OCI-LY3 (cell line): ENCODE results near the gene CNTN5.

Experiments used
- H2AFZ ChIP-seq: fragments of 200-600, 300-600 bp; shearing (Covaris generic); 2 replicates; pipeline ENCODE4 v1.6.0; 2014; ENCODE audit warnings: antibody characterized with exemption, low read depth, low read length
- H3K27ac ChIP-seq: fragments of 200-600, 300-600 bp; sonication (generic); 2 replicates; pipeline ENCODE4 v1.5.1; 2014; ENCODE audit warnings: mild to moderate bottlenecking, low read length, moderate library complexity, mixed read lengths
- H3K27me3 ChIP-seq: fragments of 200-600, 300-600 bp; sonication (generic); 2 replicates; pipeline ENCODE4 v1.6.1; 2014; ENCODE audit warnings: low read depth, low read length, mixed read lengths
- H3K36me3 ChIP-seq: fragments of 200-600, 300-600 bp; sonication (generic); replicated peaks from 2 replicates; pipeline ENCODE3; 2014; ENCODE audit warnings: low read depth, low read length, mixed read lengths
- H3K4me1 ChIP-seq: fragments of 300-600, 200-600 bp; sonication (generic); 2 replicates; pipeline ENCODE4 v1.6.1; 2014; ENCODE audit warnings: low read length, mixed read lengths
- H3K4me2 ChIP-seq: fragments of 200-600, 300-600 bp; sonication (generic); 2 replicates; pipeline ENCODE4 v1.6.1; 2014; ENCODE audit warnings: low read length, mixed read lengths
- H3K4me3 ChIP-seq: fragments of 300-600, 200-600 bp; sonication (generic); 2 replicates; pipeline ENCODE4 v1.5.1; 2014; ENCODE audit warnings: antibody characterized with exemption, mild to moderate bottlenecking, low read length, moderate library complexity
- H3K79me2 ChIP-seq: fragments of 300-600, 200-600 bp; shearing (Covaris generic); 2 replicates; pipeline ENCODE4 v1.6.1; 2014; ENCODE audit warnings: mild to moderate bottlenecking, low read length, mixed read lengths
- H3K9ac ChIP-seq: fragments of 300-600, 200-600 bp; shearing (Covaris generic); 2 replicates; pipeline ENCODE4 v1.6.0; 2014; ENCODE audit warnings: mild to moderate bottlenecking, low read length, moderate library complexity
- H3K9me3 ChIP-seq: fragments of 200-600, 300-600 bp; shearing (Covaris generic); 2 replicates; pipeline ENCODE4 v1.6.1; 2014; ENCODE audit warnings: low read length, mixed read lengths; ENCODE audit not compliant: insufficient read depth
- H4K20me1 ChIP-seq: fragments of 200-600, 300-600 bp; sonication (generic); 2 replicates; pipeline ENCODE4 v1.6.1; 2016; ENCODE audit warnings: low read length, mixed read lengths; ENCODE audit not compliant: insufficient read depth
- EZH2phosphoT487 ChIP-seq: fragments of 200-600 bp; shearing (Covaris generic); IDR thresholded peaks from 2 replicates; pipeline ENCODE4 v1.6.1; 2018; ENCODE audit warnings: antibody characterized with exemption, mixed run types, low read depth
- TF ChIP-seq, protein P1 (sequence below): fragments of 200-600, 300-600 bp; sonication (generic); IDR thresholded peaks from 2 replicates; pipeline ENCODE4 v1.5.1; 2014; ENCODE audit warnings: antibody characterized with exemption, low read length, low read depth

The CNTN5 gene

DNA sequence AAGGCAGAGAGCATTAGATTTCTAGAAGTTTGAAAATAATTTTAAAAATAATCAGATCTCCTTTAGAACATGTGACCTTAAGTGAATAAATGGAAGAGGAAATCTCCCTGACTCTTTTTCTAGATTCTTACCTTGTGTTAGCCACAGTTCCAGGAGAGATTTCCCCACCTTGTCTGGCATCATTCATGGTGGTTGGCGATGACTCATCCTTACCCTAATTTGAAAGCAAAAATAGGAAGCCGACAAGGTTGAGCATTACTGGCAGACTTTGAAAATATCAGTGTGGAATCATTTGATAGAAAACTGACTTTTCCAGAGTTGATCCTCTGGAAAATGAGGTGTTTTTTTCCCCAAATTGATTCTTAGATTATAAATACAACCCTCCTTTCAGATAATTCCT is 48.1 kb downstream of the CNTN5 start:
- no peak for TF ChIP-seq EZH2phosphoT487
- TF ChIP-seq, protein P1, sequence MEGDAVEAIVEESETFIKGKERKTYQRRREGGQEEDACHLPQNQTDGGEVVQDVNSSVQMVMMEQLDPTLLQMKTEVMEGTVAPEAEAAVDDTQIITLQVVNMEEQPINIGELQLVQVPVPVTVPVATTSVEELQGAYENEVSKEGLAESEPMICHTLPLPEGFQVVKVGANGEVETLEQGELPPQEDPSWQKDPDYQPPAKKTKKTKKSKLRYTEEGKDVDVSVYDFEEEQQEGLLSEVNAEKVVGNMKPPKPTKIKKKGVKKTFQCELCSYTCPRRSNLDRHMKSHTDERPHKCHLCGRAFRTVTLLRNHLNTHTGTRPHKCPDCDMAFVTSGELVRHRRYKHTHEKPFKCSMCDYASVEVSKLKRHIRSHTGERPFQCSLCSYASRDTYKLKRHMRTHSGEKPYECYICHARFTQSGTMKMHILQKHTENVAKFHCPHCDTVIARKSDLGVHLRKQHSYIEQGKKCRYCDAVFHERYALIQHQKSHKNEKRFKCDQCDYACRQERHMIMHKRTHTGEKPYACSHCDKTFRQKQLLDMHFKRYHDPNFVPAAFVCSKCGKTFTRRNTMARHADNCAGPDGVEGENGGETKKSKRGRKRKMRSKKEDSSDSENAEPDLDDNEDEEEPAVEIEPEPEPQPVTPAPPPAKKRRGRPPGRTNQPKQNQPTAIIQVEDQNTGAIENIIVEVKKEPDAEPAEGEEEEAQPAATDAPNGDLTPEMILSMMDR: no peak
- H3K4me2 ChIP-seq: peak overlapping the region; percentile 67
- no peaks in the 10 kb centered on the region for H4K20me1 ChIP-seq
- no peak overlapping the region for H3K27ac ChIP-seq
- H3K4me1 ChIP-seq: peaks cover 20% of the 10 kb centered on the region
- no peaks in the 10 kb centered on the region for H3K27me3 ChIP-seq
- no peak overlapping the region for H3K9ac ChIP-seq
- H2AFZ ChIP-seq: no peak overlapping the region
- H3K36me3 ChIP-seq: no peaks in the 10 kb centered on the region
- H3K79me2 ChIP-seq: no peaks in the 10 kb centered on the region
- no peak overlapping the region for H3K4me3 ChIP-seq
- no peaks in the 10 kb centered on the region for H3K9me3 ChIP-seq

DNA sequence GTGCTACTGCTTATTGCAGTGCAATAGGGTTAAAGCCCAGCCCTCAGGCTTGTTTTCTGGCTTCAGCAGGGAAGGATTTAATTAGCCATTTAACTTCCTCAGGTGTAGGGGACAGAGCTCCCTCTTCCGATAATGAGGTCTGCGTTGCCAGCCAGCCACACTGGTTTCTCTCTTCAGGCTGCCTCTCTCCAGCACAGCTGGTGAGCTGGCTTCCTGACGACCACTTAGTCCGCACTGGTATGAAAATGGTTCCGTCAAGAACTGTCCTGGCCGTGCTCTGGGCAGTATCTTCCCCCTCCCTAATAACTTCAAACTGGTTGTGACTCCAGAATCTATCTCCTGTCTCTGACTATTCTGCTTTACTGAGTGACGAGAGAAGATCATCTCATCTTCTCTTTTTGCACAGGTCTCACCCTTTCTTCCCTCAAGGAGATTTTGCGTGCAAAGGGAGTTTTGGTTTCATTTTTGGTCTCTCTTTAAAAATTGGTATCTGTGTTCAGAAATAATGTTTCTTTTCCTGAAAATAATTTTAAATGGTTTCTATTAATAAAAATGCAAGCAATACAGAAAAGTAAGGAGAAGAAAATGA is 49.2 kb downstream of the CNTN5 start:
- TF ChIP-seq, protein P1: peak; percentile 16; the same call in 1 of the 2 replicates
- TF ChIP-seq EZH2phosphoT487: no peak
- Histone ChIP-seq H3K4me2 (peak overlapping the region; percentile 67), H3K4me1 (peaks cover 20% of the 10 kb centered on the region), H3K36me3 (no peaks in the 10 kb centered on the region), H3K79me2 (no peaks in the 10 kb centered on the region), H2AFZ (peak overlapping the region; percentile 74; the same call in 1 of the 2 replicates), H3K27me3 (no peaks in the 10 kb centered on the region), H4K20me1 (no peaks in the 10 kb centered on the region), H3K9ac (peak overlapping the region; percentile 38), H3K9me3 (no peaks in the 10 kb centered on the region), H3K27ac (no peak overlapping the region), H3K4me3 (peak overlapping the region; percentile 73)

DNA sequence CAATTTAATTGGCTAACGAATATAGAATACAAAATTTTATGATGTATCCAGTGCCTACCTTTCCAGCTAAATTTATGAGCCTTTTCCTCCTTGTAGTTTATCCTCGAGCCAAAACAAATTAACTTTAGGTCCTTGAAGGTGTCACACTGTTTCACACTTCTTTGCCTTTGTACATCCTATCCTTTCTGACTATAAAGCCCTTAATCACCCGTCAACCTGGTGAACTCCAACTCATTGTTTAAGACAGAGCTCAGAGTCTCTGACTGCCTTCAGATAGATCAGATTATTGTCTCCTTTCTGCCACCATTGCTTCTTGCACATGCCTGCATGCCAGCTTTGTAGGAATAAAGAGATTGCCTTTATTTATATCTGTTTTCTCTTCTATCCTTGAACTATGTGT is 58.8 kb downstream of the CNTN5 start:
- Histone ChIP-seq H3K27ac (no peak overlapping the region), H3K4me2 (no peak overlapping the region), H3K4me3 (no peak overlapping the region), H3K36me3 (no peaks in the 10 kb centered on the region), H3K79me2 (no peaks in the 10 kb centered on the region), H2AFZ (no peak overlapping the region), H3K27me3 (no peaks in the 10 kb centered on the region), H4K20me1 (no peaks in the 10 kb centered on the region), H3K9me3 (no peaks in the 10 kb centered on the region), H3K9ac (no peak overlapping the region), H3K4me1 (no peaks in the 10 kb centered on the region)
- no peak for TF ChIP-seq EZH2phosphoT487
- TF ChIP-seq, protein P1: no peak

DNA sequence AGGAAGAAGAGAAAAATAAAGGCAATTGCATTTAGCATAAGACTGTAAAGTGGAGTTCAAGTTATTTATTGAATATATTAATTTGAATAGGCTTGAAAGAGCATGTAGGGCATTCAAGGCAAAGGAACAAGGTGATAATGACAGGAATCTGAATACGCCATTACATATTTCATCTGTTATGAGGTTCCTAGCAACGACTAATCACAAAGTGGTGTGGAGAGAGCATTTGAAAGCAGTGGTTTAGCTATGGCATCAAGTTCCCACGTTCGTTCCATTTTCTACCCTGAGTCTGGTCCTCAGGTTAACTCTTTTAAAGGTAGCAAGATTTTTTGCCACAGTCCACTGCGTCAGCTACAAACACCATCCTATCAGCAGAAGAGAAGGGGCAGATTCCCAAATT is 59.4 kb downstream of the CNTN5 start:
- H3K27ac ChIP-seq: no peak overlapping the region
- no peak for TF ChIP-seq EZH2phosphoT487
- TF ChIP-seq, protein P1: no peak
- H3K36me3 ChIP-seq: no peaks in the 10 kb centered on the region
- no peaks in the 10 kb centered on the region for H4K20me1 ChIP-seq
- H3K4me1 ChIP-seq: no peaks in the 10 kb centered on the region
- H3K4me3 ChIP-seq: no peak overlapping the region
- no peak overlapping the region for H3K9ac ChIP-seq
- H2AFZ ChIP-seq: no peak overlapping the region
- H3K27me3 ChIP-seq: no peaks in the 10 kb centered on the region
- H3K4me2 ChIP-seq: no peak overlapping the region
- H3K79me2 ChIP-seq: no peaks in the 10 kb centered on the region
- H3K9me3 ChIP-seq: no peaks in the 10 kb centered on the region
